Esophagus squamous epithelium (tissue), 5 donors: Measurements from ENCODE around the gene KIF14. TPM values are rescaled to one million over a fixed set of nuclear protein-coding genes. Genes with fewer than 3 reads are reported as not detected.
A peak's percentile ranks its signal among the peaks of the same experiment; 100 is the strongest.
"Not testable (repeated sequence)": the region's sequence is repeated elsewhere in the genome, so short reads cannot be mapped to it uniquely, and the experiment has no call there.

Experiments used
- DNase-seq: peaks from one replicate; lab custom pipeline; 2025; lab: John Stamatoyannopoulos, UW
- H3K27ac ChIP-seq, 4 donors: fragments of 200-600 bp; sonication (generic); one replicate each; pipeline ENCODE4 v1.5.1; 2016 to 2019; ENCODE audit warnings: mild to moderate bottlenecking in 1 of 4
- H3K27me3 ChIP-seq, 4 donors: fragments of 200-600 bp; sonication (generic); 1 replicate in 3 of 4; 2 replicates in 1 of 4; pipeline versions ENCODE4 v1.5.1 to v1.6.0; 2017 to 2021; ENCODE audit warnings: antibody characterized with exemption in 1 of 4
- H3K36me3 ChIP-seq, 3 donors: fragments of 200-600 bp; sonication (generic); one replicate each; pipeline ENCODE4 v1.5.1; 2016 to 2019
- H3K4me1 ChIP-seq, 3 donors: fragments of 200-600 bp; sonication (generic); one replicate each; pipeline ENCODE4 v1.5.1; 2017 to 2019
- H3K4me3 ChIP-seq, 4 donors: fragments of 200-600 bp; sonication (generic); 1 replicate in 3 of 4; 2 replicates in 1 of 4; pipeline ENCODE4 v1.5.1; 2016 to 2019; ENCODE audit warnings: mild to moderate bottlenecking in 2 of 4, moderate library complexity in 1 of 4
- H3K9me3 ChIP-seq, 3 donors: fragments of 200-600 bp; sonication (generic); one replicate each; pipeline ENCODE4 v1.5.1; 2016 to 2019
- POLR2A ChIP-seq, 4 donors: fragments of 450-650 bp; IDR thresholded peaks; one replicate each; pipeline ENCODE4 v1.6.1; 2017; ENCODE audit warnings: antibody characterized with exemption in 4 of 4, mild to moderate bottlenecking in 4 of 4, moderate library complexity in 3 of 4
- WGBS, 2 donors: methylation state at CpG; one replicate each; pipeline ENCODE4 v1.1.5; 2018; 5-methylcytosine and 5-hydroxymethylcytosine counted together
- intact Hi-C: fragments of 100-400 bp; cut with DNase I; formaldehyde crosslinking; loops from one replicate; pipeline ENCODE4 v1.15.0; 2022
- total RNA-seq, 4 donors: library from RNA; depleted of rRNA; stranded (reverse); fragments of >200 nt; gene quantifications; one replicate each; pipeline ENCODE4 v1.1.0, GENCODE V29; 2016
- TF ChIP-seq, protein P1 (sequence below), 6 experiments: fragments of 450-650 bp in 4 of 6; fragments of 200-600 bp in 2 of 6; sonication (generic) in 2 of 6; IDR thresholded peaks; one replicate each; pipeline ENCODE4 v1.5.1; 2016 to 2019; ENCODE audit warnings: antibody characterized with exemption in 6 of 6, mild to moderate bottlenecking in 4 of 6, moderate library complexity in 4 of 6
- donor health status: DM: yes; HTN: yes; CAD: no.

Gene KIF14
- total RNA-seq, 4 donors from 2014 or later: 1.5 to 5.8 (median 3.1) TPM

DNA sequence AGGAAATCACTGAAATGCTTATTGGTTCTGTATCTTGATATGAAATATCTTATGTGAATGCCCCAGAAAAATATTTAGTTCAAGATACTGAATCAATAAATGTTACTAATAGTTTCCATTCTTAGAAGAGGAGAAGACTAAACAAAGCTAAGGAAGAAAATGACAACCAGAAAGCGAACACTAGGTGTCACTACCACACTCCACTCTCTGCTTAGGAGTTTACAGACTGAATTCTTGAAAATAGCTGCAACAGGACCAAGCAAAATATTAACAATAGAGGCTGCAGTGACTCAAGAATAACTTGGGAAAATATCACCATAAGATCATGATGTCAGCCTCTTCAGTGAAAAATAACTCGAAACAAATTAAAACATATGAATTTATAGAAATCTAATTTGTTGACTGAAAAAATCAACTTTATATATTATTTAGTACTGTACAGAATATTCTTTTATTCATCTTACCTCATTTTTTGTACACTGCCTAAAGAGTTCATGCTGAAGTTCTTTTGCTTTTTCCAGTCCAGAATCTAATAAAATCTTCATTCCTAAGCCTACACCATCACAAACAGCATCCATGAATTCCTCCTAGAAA is 61.6 kb downstream of the KIF14 start:
- Histone ChIP-seq H3K4me3 (no peak overlapping the region), H3K27ac (no peak overlapping the region), H3K36me3 (no peaks in the 10 kb centered on the region), H3K4me1 (no peaks in the 10 kb centered on the region), H3K27me3 (no peaks in the 10 kb centered on the region), H3K9me3 (no peaks in the 10 kb centered on the region)
- DNase-seq: no peak
- TF ChIP-seq, protein P1, sequence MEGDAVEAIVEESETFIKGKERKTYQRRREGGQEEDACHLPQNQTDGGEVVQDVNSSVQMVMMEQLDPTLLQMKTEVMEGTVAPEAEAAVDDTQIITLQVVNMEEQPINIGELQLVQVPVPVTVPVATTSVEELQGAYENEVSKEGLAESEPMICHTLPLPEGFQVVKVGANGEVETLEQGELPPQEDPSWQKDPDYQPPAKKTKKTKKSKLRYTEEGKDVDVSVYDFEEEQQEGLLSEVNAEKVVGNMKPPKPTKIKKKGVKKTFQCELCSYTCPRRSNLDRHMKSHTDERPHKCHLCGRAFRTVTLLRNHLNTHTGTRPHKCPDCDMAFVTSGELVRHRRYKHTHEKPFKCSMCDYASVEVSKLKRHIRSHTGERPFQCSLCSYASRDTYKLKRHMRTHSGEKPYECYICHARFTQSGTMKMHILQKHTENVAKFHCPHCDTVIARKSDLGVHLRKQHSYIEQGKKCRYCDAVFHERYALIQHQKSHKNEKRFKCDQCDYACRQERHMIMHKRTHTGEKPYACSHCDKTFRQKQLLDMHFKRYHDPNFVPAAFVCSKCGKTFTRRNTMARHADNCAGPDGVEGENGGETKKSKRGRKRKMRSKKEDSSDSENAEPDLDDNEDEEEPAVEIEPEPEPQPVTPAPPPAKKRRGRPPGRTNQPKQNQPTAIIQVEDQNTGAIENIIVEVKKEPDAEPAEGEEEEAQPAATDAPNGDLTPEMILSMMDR (IDR thresholded peaks at IDR 0.05): peak; percentile 29 to 64 (median 39)
- TF ChIP-seq POLR2A (IDR thresholded peaks at IDR 0.05): no peak
- 53 to 56% methylated on average over 2 of the region's 2 CpGs for WGBS, 2 donors
- intact Hi-C loops: no loop called here

DNA sequence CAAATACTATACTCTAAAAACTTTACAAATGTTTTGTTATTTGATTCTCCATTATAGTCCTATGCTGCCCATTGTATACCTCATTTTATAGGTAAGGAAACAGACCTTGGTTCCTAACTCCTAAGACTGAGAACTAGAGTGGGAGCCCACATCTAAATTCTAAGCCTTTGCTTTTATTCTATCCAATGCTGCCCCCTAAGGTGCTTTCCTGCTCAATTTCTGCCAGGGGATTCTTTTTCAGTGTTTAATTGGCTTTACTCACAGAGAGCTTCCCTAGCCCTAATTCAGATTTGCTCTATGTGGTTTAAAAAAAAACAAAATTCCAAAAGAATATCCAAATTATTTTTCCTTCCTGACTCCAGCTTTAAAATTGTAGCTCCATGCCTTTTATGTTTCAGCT is 64.5 kb downstream of the KIF14 start:
- intact Hi-C loops: no loop called here
- no peak overlapping the region for H3K27ac ChIP-seq
- TF ChIP-seq POLR2A (IDR thresholded peaks at IDR 0.05): no peak
- TF ChIP-seq, protein P1 (IDR thresholded peaks at IDR 0.05): no peak
- no peak overlapping the region for H3K4me3 ChIP-seq
- no peaks in the 10 kb centered on the region for H3K4me1 ChIP-seq
- DNase-seq: no peak
- no peaks in the 10 kb centered on the region for H3K27me3 ChIP-seq
- no peaks in the 10 kb centered on the region for H3K36me3 ChIP-seq
- H3K9me3 ChIP-seq: no peaks in the 10 kb centered on the region

DNA sequence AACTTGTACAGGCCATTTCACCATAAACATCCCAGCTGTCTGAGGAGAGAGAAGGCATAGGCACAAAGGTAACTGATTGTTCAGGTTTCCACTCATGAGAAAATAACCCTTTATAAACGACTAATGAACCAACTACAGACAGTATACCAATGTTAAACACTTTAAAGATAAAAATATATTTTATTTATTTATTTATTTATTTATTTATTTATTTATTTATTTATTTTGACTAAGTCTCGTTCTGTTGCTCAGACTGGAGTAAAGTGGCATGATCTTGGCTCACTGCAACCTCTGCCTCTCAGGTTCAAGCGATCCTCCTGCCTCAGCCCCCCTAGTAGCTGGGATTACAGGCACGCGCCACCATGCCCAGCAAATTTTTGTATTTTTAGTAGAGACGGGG is 67.8 kb downstream of the KIF14 start:
- WGBS, 2 donors: 94 to 95% methylated on average over 6 of the region's 6 CpGs
- H3K9me3 ChIP-seq, H3K36me3 ChIP-seq, H3K4me1 ChIP-seq, H3K27ac ChIP-seq, intact Hi-C loops, H3K27me3 ChIP-seq, H3K4me3 ChIP-seq, DNase-seq: not testable (repeated sequence)

DNA sequence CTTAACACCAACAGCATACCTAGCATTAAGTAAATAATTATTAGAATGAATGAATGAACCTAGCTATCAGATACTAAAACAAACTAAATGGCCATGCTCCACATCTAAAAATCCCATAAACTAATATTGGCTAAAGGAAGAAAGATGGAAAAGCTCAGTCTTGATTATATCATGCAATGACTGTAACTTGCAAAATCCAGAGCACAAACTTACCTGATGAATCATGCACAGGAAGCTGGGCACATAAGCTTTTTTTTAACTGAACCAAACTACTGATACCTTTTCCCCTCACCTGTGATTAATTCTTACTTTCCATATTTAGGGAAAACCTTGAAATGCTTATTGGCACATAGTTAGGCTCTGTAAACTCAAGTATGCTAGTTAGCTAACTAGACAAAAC is 70.2 kb downstream of the KIF14 start:
- no peak for DNase-seq
- TF ChIP-seq POLR2A (IDR thresholded peaks at IDR 0.05): no peak
- TF ChIP-seq, protein P1 (IDR thresholded peaks at IDR 0.05): no peak
- H3K36me3 ChIP-seq: no peaks in the 10 kb centered on the region
- H3K27me3 ChIP-seq: no peaks in the 10 kb centered on the region
- H3K4me3 ChIP-seq: no peak overlapping the region
- intact Hi-C loops: no loop called here
- no peaks in the 10 kb centered on the region for H3K9me3 ChIP-seq
- no peak overlapping the region for H3K27ac ChIP-seq
- no peaks in the 10 kb centered on the region for H3K4me1 ChIP-seq

DNA sequence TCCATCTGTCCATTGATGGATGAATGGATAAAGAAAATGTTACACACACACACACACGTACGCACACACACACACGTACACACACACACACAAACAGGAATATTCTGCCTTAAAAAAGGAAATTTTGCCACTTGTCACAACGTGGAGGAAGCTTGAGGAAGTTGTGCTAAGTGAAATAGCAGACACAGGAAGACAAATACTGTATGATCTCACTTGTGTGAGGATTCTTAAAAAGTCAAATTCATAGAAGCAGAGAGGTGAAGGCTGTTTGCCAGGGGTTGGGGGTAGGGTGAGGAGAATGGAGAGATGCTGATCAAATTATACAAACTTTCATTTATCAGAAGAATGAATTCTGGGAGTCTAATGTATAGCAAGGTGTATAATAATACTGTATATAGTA is 73.2 kb downstream of the KIF14 start:
- Histone ChIP-seq H3K27me3 (peaks cover 0 to 4% (median 0%) of the 10 kb centered on the region in 4 donors), H3K4me3 (no peak overlapping the region), H3K4me1 (no peaks in the 10 kb centered on the region), H3K27ac (no peak overlapping the region), H3K36me3 (no peaks in the 10 kb centered on the region), H3K9me3 (no peaks in the 10 kb centered on the region)
- 63 to 70% methylated on average over 4 of the region's 4 CpGs for WGBS, 2 donors
- intact Hi-C loops: no loop called here
- TF ChIP-seq, protein P1 (IDR thresholded peaks at IDR 0.05): no peak
- no peak for TF ChIP-seq POLR2A (IDR thresholded peaks at IDR 0.05)
- no peak for DNase-seq

DNA sequence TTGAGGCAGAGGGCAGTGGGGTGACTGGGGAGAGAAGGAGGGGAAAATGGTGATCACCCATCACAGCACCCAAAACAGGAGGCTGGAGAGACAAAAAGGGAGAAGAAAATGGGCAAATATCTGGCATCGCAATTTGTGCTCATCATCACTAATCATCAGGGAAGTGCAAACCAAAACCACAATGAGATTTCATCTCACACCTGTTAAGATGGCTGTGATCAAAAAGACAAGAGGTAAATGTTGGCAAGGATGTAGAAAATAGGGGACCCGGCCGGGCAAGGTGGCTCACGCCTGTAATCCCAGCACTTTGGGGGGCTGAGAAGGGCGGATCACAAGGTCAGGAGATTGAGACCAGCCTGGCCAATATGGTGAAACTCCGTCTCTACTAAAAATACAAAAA is 74.0 kb downstream of the KIF14 start:
- Histone ChIP-seq H3K27ac (no peak overlapping the region), H3K4me3 (no peak overlapping the region), H3K27me3 (peaks cover 0 to 4% (median 0%) of the 10 kb centered on the region in 4 donors), H3K36me3 (no peaks in the 10 kb centered on the region), H3K9me3 (no peaks in the 10 kb centered on the region), H3K4me1 (no peaks in the 10 kb centered on the region)
- intact Hi-C loops: no loop called here
- 78 to 88% methylated on average over 6 of the region's 6 CpGs for WGBS, 2 donors
- no peak for DNase-seq
- TF ChIP-seq, protein P1 (IDR thresholded peaks at IDR 0.05): no peak
- no peak for TF ChIP-seq POLR2A (IDR thresholded peaks at IDR 0.05)
